Measurements from ENCODE around the gene RNF111.

The RNF111 gene

GRCh38 chr15:59001946-59002345 lies 14.5 kb downstream of the RNF111 start:
- DNase-seq = no peak

DNA sequence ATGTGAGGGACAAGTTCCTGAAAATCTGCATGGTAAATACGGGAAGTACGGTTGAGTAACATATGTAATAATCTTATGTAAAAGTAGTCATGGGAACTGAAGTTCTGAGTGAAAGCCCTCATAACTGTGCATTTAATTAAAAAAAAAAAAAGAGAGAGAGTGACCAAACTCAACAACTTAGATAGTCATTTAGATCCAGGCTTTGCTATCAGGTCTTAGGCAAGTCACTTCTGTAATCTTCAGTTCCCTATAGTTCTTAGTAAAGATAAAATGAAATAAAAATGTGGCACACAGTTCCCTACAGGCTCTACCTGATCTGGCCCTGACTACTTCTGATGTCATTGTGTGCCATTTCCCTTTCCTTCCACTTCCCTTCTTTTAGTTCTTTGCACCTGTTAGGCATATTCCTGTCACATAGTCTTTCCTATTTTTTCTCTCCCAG lies 15.0 kb downstream of the RNF111 start:
- no peak for DNase-seq

DNA sequence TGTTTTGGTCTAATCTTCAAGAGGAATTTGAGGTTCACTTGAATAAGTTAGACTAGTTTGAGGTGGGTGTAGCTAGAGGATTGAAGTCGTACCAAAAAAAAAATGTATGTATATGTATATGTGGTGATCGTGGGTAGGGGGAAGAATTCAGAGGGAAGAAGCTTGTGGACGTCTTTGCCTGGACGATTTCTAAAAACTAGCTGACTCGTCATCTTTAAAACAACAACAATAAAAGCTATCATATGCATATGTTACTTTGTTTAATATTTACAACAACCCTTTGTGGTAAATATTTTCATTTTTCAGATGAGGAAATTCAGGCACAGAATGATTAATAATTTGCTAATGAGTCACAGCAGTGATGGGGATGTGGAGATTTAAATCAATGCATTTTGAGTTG lies 18.1 kb downstream of the RNF111 start:
- DNase-seq = no peak

- no peak for DNase-seq
These were observed 20.6 kb downstream of the RNF111 start for GRCh38 chr15:59008086-59008485.

GRCh38 chr15:59011262-59011952 lies 23.9 kb downstream of the RNF111 start:
- no peak for DNase-seq

- DNase-seq = no peak
These were observed 25.9 kb downstream of the RNF111 start for GRCh38 chr15:59013246-59013873.

- no peak for DNase-seq
These were observed 26.6 kb downstream of the RNF111 start for GRCh38 chr15:59014068-59014467.

DNA sequence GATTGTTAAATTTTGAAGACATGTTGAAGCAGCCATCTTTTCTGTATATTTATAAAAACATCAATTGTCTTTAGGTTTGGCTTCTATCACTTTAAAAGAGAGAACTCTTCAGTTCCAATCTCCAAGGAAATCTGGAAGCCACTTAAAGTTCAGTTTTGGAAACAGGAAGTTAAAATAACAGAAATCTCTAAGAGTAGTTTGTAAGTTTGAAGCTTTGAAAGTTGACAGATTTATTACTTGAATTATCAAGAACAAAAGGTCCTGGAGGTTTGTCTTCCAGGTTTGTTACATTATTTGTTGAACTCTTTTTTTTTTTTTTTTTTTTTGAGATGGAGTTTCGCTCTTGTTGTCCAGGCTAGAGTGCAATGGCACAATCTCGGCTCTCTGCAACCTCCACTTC lies 30.0 kb downstream of the RNF111 start:
- no peak for DNase-seq

- no peak for DNase-seq
These were observed 31.4 kb downstream of the RNF111 start for GRCh38 chr15:59018833-59019232.

DNA sequence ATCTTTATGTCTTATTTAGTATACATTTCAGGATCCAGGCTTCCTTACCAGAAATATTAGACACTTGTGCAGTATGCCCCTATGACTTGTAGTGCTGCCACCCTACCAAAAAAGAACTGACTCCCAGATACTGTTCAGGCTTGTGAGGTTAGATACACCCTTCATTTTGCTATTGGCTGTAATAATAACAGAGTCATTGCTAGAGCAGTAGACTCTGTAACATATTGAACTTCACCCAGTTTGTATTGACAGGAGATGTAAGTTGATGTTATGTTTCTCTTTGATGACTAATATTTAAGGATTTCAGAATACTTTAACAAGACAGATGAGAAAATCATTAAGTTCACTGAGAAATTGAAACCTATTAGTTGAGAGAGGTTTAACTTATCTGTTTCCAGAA lies 32.9 kb downstream of the RNF111 start:
- DNase-seq = no peak

DNA sequence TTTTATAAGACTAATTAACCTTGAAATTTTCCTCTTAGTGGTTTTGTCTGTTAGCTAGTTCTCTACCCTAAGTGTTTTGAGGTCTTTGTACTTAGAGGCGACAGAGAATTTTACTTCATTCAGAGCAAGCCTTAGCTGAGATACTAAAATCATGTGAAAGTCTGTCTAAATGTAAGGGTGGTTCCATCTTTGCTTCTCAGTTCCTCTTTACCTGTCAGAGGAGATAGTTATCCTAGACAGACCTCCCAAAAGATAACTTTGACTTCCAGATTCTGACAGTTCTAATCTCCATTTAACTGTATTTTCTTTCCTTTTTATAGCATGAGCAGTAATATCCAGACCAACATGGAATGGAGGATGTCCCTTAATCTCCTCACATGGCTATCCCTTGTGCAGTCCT lies 34.7 kb downstream of the RNF111 start:
- no peak for DNase-seq

DNA sequence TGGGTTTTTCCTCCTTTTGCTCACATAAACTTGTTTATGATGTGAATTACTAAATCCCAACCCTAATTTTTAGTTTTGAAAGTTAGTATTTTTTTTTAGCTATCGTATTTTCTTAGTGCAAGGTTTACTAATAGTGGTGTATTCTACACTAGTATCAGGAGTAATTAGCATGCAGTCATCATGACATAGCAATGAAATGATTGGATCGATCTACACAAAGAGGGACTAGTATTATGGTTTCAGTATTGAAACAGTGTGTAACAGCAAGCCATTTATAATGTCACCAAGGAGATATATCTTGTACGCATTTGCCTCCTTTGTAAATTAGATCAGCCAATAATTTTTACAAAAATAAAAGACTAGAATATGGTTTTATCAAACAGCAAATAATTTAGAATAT lies 38.7 kb downstream of the RNF111 start:
- no peak for DNase-seq

- DNase-seq = no peak
These were observed 41.0 kb downstream of the RNF111 start for GRCh38 chr15:59028387-59028955.

GRCh38 chr15:59029554-59029953 lies 42.1 kb downstream of the RNF111 start:
- no peak for DNase-seq

DNA sequence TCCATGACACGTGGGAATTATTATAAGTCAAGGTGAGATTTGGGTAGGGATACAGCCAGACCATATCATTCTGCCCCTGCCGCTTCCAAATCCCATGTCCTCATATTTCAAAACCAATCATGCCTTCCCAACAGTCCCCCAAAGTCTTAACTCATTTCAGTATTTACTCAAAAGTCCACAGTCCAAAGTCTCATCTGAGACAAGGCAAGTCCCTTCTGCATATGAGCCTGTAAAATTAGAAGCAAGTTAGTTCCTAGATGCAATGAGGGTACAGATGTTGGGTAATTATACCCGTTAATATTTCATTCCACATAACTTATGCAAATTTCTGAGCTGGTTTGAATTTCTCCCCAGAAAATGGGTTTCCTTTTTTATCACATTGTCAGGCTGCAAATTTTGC lies 47.7 kb downstream of the RNF111 start:
- no peak for DNase-seq

DNA sequence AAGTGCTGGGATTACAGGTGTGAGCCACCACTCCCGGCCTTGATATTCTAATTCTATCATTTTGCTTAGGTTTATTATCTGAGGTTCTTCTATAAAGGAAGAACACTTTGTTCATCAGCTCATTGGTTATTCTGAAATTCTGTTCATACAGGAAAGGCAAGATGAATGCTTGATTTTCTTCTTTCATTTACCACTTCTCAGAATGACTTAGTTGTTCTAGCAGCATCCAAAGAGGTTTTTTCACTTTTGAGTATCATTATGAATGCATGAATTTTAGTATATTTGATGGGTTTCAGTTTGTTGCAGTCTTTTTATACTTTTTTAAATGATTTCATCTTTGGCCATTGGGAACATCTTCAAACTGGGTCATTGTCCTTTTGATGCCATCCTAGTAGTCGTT lies 51.8 kb downstream of the RNF111 start:
- DNase-seq = no peak

- no peak for DNase-seq
These were observed 54.6 kb downstream of the RNF111 start for GRCh38 chr15:59042041-59042440.

- DNase-seq = no peak
These were observed 61.4 kb downstream of the RNF111 start for GRCh38 chr15:59048897-59049296.

DNA sequence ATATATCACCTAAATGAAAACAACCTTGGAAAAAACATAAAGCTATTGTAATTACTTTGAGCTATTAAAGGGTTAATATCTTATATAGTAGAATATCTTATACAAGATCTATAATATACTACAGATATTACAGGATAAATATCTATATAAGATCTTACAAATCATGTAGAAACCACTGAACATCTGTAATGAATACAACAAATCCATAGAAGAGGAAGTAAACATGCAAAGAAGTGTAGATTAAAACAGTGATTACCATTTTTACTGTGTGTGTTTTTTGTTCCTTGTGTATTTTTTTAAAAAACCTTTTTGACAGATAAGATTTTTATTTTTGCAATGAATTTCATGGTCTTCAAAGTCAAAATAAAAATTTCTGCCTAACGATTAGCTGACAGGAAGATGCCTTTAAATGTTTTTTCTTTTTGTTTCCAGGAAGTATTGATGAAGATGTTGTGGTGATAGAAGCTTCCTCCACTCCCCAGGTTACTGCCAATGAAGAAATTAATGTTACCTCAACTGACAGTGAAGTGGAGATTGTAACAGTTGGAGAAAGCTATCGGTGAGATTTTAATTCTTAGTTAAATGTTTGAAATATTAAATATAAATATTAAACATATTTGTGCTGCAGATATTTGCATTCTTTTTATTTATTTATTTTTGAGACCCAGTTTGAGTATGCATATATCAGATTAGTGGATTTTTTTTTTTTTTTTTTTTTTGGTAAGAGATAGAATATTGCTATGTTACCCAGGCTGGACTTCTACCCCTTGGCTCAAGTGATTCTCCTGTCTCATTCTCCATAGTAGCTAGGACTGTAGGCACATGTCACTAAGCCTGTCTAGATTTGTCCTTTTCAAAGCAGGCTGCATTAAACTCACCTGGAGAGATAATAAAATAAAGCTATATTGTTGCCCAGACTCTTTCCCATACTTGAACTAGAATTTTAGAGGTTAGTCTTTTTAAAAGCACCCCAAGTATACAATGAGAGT lies 64.7 kb downstream of the RNF111 start:
- no peak for DNase-seq

DNA sequence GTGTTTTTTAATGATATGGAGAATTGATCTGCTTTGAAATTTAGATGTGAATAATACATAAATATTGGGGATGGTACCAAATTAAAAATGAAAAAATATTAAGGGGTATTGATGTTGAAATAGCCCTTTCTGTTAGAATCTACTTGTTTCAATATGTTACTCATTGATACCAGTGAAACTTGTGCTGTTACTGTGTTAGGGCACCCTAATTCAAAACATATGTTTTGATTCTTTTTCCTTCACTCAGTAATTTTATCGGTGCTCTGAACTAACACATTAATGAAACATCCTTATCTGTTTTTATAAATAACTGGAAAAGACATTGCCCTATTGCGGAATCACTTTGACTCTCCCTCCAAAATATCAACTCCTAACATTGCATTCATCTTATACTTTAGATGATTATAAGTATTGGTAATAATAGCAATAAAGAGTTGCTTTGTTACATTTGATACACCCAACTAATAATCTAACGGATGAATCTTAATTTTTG lies 65.5 kb downstream of the RNF111 start:
- DNase-seq = no peak

DNA sequence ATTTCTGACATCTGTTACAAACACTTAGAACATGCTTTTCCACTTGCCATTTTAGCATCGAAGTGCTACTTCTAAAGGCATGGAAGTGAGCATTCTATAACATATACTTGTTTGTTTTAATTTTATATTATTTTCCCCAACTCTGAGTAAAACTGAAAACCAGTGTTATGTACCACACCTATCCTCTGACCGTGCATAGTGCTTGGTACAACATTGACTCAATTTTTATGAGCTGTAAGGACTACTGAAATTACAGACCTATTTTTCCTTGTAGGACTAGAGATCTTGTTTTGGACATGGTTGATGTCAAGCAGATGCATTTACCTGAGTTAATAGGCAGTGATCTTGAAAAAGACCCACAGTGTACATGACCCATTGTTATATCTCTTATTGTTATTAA lies 66.0 kb downstream of the RNF111 start:
- DNase-seq = no peak

DNA sequence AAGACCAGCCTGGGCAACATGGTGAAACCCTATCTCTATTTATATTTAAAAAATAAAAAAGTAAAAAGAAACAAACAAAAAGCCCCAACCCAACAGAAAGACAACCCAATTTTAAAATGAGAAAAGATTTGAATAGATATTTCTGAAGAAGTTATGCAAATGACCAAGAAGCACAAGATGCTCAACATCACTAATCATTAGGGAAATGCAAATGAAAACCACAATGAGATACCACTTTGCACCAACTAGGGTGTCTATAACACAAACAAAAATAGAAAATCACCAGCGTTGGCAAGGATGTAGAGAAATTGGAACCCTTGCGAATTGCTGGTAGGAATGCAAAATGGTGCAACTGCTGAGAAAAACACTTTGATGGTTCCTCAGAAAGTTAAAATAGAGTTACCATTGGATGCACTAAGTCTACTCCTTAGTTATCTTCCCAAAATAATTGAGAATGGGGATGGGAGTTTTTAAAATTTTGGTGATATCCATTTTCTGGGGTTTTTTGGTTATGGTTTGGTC lies 71.7 kb downstream of the RNF111 start:
- no peak for DNase-seq

DNA sequence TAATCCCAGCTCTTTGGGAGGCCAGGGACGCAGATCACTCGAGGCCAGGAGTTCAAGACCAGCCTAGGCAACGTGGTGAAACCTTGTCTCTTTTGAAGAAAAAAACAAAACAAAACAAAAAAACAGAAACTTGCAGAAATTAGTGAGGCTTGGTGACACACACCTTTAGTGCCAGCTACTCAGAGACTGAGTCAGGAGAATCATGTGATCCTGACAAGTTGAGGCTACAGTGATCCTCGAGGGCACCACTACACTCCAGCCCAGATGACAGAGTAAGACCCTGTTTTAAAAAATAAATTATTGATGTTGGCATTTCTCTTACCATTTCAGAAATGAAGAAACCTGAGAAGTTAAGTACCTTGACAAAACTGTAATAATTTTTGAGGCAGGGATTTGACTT lies 72.9 kb downstream of the RNF111 start:
- no peak for DNase-seq
